NB4 (cell line): Measurements from ENCODE around the gene COPA.
A peak's percentile ranks its signal among the peaks of the same experiment; 100 is the strongest.

Experiments used
- DNase-seq: peaks from one replicate; pipeline ENCODE4 v3.0.0; 2010; ENCODE audit warnings: low read depth
- H3K4me3 ChIP-seq: one replicate; pipeline ENCODE4 v1.5.1; 2011; ENCODE audit warnings: mild to moderate bottlenecking, low read depth, low read length, moderate library complexity
- MYC ChIP-seq: IDR thresholded peaks from 2 replicates; pipeline ENCODE4 v1.6.1; 2011; ENCODE audit warnings: low read depth, low read length
- POLR2A ChIP-seq: IDR thresholded peaks from 2 replicates; pipeline ENCODE4 v1.6.1; 2011; ENCODE audit warnings: mild to moderate bottlenecking; ENCODE audit not compliant: insufficient read length; ENCODE audit errors: extremely low read depth
- TF ChIP-seq, protein P1 (sequence below): IDR thresholded peaks from 2 replicates; pipeline ENCODE4 v1.6.1; 2011; ENCODE audit warnings: low read depth, low read length
- TF ChIP-seq, protein P2 (sequence below): IDR thresholded peaks from one replicate; pipeline ENCODE4 v1.5.1; 2012; ENCODE audit warnings: low read depth, low read length

COPA gene

DNA sequence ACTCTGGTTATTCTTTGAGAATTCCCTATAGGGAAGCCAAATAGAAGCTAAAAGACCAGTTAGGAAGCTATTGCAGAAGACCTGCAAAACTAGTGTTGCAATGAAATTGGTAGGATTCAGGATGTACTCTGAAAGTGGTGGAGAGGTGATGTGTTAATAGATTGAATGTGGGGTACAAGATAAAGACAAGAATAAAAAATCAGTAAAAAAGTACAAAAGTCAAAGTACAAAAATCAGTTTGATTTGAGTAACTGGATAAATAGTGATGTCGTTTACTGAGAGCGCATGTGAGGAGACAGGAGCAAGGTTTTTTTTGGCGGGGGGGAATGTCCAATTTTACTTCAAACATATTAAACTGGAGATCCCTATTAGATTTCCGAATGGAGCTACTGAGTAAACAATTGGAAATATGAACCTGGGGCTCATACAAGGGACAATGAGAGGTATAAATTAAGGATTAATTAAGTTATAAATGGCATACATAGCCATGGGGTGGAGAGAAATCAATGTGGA lies 78.2 kb downstream of the COPA start:
- TF ChIP-seq POLR2A (no peak), MYC (no peak)
- TF ChIP-seq, protein P1, sequence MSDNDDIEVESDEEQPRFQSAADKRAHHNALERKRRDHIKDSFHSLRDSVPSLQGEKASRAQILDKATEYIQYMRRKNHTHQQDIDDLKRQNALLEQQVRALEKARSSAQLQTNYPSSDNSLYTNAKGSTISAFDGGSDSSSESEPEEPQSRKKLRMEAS = no peak
- TF ChIP-seq, protein P2, sequence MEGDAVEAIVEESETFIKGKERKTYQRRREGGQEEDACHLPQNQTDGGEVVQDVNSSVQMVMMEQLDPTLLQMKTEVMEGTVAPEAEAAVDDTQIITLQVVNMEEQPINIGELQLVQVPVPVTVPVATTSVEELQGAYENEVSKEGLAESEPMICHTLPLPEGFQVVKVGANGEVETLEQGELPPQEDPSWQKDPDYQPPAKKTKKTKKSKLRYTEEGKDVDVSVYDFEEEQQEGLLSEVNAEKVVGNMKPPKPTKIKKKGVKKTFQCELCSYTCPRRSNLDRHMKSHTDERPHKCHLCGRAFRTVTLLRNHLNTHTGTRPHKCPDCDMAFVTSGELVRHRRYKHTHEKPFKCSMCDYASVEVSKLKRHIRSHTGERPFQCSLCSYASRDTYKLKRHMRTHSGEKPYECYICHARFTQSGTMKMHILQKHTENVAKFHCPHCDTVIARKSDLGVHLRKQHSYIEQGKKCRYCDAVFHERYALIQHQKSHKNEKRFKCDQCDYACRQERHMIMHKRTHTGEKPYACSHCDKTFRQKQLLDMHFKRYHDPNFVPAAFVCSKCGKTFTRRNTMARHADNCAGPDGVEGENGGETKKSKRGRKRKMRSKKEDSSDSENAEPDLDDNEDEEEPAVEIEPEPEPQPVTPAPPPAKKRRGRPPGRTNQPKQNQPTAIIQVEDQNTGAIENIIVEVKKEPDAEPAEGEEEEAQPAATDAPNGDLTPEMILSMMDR = no peak
- no peak overlapping the region for H3K4me3 ChIP-seq
- no peak for DNase-seq

DNA sequence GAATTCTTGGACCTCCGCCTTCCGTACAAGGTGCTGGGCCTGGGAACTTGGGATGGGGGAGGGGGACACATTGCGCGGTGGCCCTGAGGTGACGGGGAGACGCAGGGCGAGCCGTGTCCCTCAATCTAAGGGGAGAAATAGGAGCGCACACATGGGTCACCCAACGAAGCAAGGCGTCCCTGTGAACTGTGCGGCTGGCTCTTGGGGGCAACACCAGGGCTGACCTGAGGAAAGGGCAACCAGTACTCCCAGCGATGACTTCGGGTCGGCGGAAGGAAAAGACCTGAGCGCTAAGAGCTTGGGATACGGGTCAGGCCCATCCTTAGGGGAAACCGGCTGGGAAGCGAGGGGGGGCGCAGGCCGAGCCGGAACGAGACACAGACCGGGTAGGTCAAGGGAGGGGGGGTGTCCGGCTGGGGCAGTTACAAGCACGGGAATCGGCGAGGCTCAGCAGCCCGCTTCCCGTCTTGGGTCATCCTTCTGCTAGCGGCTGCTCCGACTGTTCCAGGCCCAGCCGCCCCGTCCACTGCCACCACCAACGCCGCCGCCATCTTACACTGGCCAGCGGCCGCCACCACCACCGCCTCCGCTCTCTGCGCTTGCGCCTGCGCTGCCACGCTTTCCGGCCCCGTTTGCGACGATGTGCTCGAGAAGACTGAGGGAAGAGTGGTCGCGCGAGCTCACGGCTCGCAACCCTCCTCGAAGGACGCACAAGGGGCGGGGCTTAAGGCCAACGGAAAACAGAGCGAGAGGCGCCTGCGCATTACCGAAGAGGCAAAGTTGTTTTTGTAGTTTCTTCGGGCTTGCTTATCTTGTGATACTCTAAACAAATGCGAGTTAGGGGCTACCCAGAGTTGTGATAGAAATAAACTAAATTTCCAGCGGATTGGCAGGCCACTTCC lies 80.9 kb downstream of the COPA start, which contains the start of gene DCAF8:
DCAF8 (minus strand) TSS at position 657 of the 902 bp plus-strand sequence. CDS start 18,541 bp downstream, outside the sequence.
- TF ChIP-seq, protein P2 = no peak
- TF ChIP-seq POLR2A = peak; percentile 82
- TF ChIP-seq, protein P1 = peak; percentile 62
- TF ChIP-seq MYC = peak; percentile 37
- H3K4me3 ChIP-seq = peak within 1 kb of the TSS; percentile 87
- peak; percentile 97 for DNase-seq

DNA sequence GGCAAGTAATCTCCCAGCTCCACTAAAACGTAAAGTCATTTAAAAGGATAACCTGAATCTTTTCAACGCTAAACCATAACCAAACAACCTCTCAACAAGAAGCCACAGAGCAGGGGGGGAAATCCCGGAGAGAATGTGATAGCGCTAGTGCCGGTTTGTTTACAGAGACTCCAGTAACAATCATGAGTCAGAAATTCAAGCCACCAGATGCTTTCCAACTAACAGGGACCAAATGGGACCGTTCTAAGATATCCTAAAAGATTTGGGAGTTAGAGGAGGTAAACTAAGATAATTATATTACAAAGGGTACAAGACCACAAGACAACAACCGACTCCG lies 81.5 kb downstream of the COPA start:
- TF ChIP-seq MYC (no peak), POLR2A (no peak)
- TF ChIP-seq, protein P1 = no peak
- TF ChIP-seq, protein P2 = no peak
- DNase-seq = peak; percentile 65

DNA sequence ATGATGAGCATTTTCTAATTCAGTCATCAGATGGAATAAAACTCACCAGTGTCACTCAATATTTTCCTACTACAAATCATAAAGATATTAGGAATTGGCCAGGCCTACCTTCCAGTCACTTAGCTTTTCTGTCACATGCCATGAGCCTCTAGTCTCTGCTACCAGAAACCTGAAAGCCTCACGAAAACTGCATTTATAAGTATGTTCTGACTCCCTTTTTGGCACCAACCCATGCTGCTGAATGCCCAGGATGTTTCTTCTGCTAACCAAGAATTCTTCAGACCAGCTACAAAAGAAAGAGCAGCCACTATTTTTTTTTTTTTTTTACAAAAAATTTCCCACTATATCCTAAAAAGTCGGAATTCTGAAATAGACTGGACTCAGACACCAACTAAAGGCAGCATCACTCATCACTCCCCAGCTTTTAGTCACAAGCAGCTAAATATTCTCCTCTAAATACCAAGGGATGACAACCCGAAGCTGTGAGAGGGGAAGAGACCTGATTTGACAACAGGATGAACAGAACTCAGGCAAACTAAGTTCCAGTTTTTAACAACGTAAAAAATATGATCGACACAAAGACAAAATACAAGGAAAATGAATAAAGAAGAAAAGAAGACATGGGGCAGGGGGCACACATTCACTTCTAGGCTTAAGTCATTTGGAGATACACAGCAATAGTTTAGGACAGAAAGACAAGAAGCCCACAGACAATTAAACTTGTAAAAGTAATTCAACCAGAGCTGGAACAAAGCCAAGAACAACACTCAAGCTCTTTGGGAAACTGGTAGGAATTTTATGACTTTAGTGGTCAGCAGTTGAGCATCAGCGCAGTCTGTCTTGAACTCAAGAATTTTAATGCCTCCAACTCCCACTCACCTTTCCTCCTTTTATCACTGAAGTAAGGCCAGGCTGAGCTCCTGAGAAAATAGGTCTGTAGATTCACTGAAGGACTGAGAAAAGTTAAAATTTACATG lies 82.4 kb downstream of the COPA start:
- peak overlapping the region; percentile 87 for H3K4me3 ChIP-seq
- TF ChIP-seq, protein P2 = no peak
- no peak for TF ChIP-seq POLR2A
- TF ChIP-seq MYC = no peak
- TF ChIP-seq, protein P1 = no peak
- DNase-seq = peak; percentile 29

More for the DNA sequence above, 81.5 kb downstream of the COPA start:
- peak overlapping the region; percentile 87 for H3K4me3 ChIP-seq

DNA sequence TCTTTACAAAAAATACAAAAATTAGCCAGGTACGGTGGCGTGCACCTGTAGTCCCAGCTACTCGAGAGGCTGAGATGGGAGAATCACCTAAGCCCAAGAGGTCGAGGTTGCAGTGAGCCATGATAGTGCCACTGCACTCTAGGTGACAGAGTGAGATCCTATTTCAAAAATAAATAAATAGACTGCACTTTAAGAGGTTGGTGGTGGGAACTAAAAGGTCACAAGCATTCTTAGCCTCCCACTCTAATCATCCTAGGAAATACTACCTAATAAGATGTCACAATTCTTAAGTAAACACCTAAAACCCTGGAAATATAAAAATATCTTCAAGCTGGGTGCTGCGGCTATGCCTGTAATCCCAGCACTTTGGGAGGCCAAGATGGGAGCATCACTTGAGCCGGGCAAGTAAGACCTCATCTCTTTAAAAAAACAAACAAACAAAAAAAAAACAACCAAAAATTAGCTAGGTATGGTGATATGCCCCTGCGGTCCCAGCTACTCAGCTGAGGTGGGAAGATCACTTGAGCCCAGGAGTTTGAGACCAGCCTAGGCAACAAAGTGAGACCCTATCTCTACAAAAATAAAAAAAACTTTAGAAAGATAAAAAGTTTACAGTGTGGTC lies 84.8 kb downstream of the COPA start:
- no peak for DNase-seq
- TF ChIP-seq MYC (no peak), POLR2A (no peak)
- TF ChIP-seq, protein P2 = no peak
- TF ChIP-seq, protein P1 = no peak
- H3K4me3 ChIP-seq = no peak overlapping the region
